ENCODE data around the gene LRMDA. TPM values are rescaled to one million over a fixed set of nuclear protein-coding genes. Genes with fewer than 3 reads are reported as not detected.

Gene LRMDA
- total RNA-seq, 3 donors from 2014 or later = 8.3 to 17.1 (median 11.1) TPM

- no peak overlapping the region for H3K4me3 ChIP-seq
- intact Hi-C loops (cut with DNase I; ENCODE audit: low total_unique reads) = no loop called here
- no peaks in the 10 kb centered on the region for H3K36me3 ChIP-seq
- no peak overlapping the region for H3K27ac ChIP-seq
- H3K9me3 ChIP-seq = no peaks in the 10 kb centered on the region
- H3K27me3 ChIP-seq = no peaks in the 10 kb centered on the region
- no peaks in the 10 kb centered on the region for H3K4me1 ChIP-seq
- DNase-seq (ENCODE audit: low spot score in 2 of 2) = no peak
- TF ChIP-seq POLR2AphosphoS5 (IDR thresholded peaks at IDR 0.05) (no peak), CTCF (IDR thresholded peaks at IDR 0.05) (no peak), POLR2A (IDR thresholded peaks at IDR 0.05) (no peak)
These were observed 407.1 kb downstream of the LRMDA start for GRCh38 chr10:75838486-75838885.

GRCh38 chr10:75839020-75839419 lies 407.6 kb downstream of the LRMDA start:
- intact Hi-C loops (cut with DNase I; ENCODE audit: low total_unique reads) = no loop called here
- no peak overlapping the region for H3K4me3 ChIP-seq
- no peaks in the 10 kb centered on the region for H3K27me3 ChIP-seq
- H3K36me3 ChIP-seq = no peaks in the 10 kb centered on the region
- TF ChIP-seq POLR2A (IDR thresholded peaks at IDR 0.05) (no peak), POLR2AphosphoS5 (IDR thresholded peaks at IDR 0.05) (no peak), CTCF (IDR thresholded peaks at IDR 0.05) (no peak)
- DNase-seq (ENCODE audit: low spot score in 2 of 2) = no peak
- no peak overlapping the region for H3K27ac ChIP-seq
- no peaks in the 10 kb centered on the region for H3K9me3 ChIP-seq
- H3K4me1 ChIP-seq = no peaks in the 10 kb centered on the region

GRCh38 chr10:75841266-75841665 lies 409.8 kb downstream of the LRMDA start:
- Histone ChIP-seq H3K4me1 (no peaks in the 10 kb centered on the region), H3K4me3 (no peak overlapping the region), H3K27ac (no peak overlapping the region), H3K27me3 (no peaks in the 10 kb centered on the region), H3K9me3 (no peaks in the 10 kb centered on the region), H3K36me3 (no peaks in the 10 kb centered on the region)
- intact Hi-C loops (cut with DNase I; ENCODE audit: low total_unique reads) = no loop called here
- TF ChIP-seq POLR2A (IDR thresholded peaks at IDR 0.05) = no peak
- TF ChIP-seq CTCF (IDR thresholded peaks at IDR 0.05) = no peak
- no peak for TF ChIP-seq POLR2AphosphoS5 (IDR thresholded peaks at IDR 0.05)
- DNase-seq (ENCODE audit: low spot score in 2 of 2) = no peak

GRCh38 chr10:75845176-75845947 lies 413.9 kb downstream of the LRMDA start:
- Histone ChIP-seq H3K27me3 (no peaks in the 10 kb centered on the region), H3K4me1 (no peaks in the 10 kb centered on the region), H3K4me3 (no peak overlapping the region), H3K36me3 (no peaks in the 10 kb centered on the region), H3K27ac (no peak overlapping the region), H3K9me3 (no peaks in the 10 kb centered on the region)
- intact Hi-C loops (cut with DNase I; ENCODE audit: low total_unique reads) = no loop called here
- DNase-seq (ENCODE audit: low spot score in 2 of 2) = no peak
- TF ChIP-seq POLR2A (IDR thresholded peaks at IDR 0.05) (no peak), CTCF (IDR thresholded peaks at IDR 0.05) (no peak)

- no peak overlapping the region for H3K4me3 ChIP-seq
- intact Hi-C loops (cut with DNase I; ENCODE audit: low total_unique reads) = no loop called here
- no peaks in the 10 kb centered on the region for H3K27me3 ChIP-seq
- TF ChIP-seq POLR2A (IDR thresholded peaks at IDR 0.05) (no peak), CTCF (IDR thresholded peaks at IDR 0.05) (no peak), POLR2AphosphoS5 (IDR thresholded peaks at IDR 0.05) (no peak)
- no peaks in the 10 kb centered on the region for H3K9me3 ChIP-seq
- H3K36me3 ChIP-seq = no peaks in the 10 kb centered on the region
- H3K4me1 ChIP-seq = no peaks in the 10 kb centered on the region
- H3K27ac ChIP-seq = no peak overlapping the region
- DNase-seq (ENCODE audit: low spot score in 2 of 2) = no peak
These were observed 416.1 kb downstream of the LRMDA start for GRCh38 chr10:75847477-75847876.
